HG03442 (cell line): ENCODE data around the gene TNFRSF1A.
"Not testable (repeated sequence)": the region's sequence is repeated elsewhere in the genome, so short reads cannot be mapped to it uniquely, and the experiment has no call there.

Experiments
- ATAC-seq: cut with Tn5 transposase; IDR thresholded peaks from one replicate; pipeline ENCODE4 v1.9.1; 2021; ENCODE audit warnings: mild to moderate bottlenecking, moderate library complexity; ENCODE audit not compliant: unreplicated experiment

The TNFRSF1A gene

GRCh38 chr12:6338536-6338935 lies 3.3 kb downstream of the TNFRSF1A start:
- ATAC-seq, result not testable (repeated sequence)

GRCh38 chr12:6337958-6338433 lies 3.9 kb downstream of the TNFRSF1A start:
- ATAC-seq, result no peak

- no peak for ATAC-seq
Measured at GRCh38 chr12:6336889-6337853, 4.7 kb downstream of the TNFRSF1A start.

GRCh38 chr12:6336079-6336888 lies 5.6 kb downstream of the TNFRSF1A start:
- no peak for ATAC-seq

- no peak for ATAC-seq
Measured at GRCh38 chr12:6335451-6336078, 6.3 kb downstream of the TNFRSF1A start.

GRCh38 chr12:6334940-6335450 lies 6.9 kb downstream of the TNFRSF1A start:
- no peak for ATAC-seq

- no peak for ATAC-seq
Measured at GRCh38 chr12:6334359-6334758, 7.5 kb downstream of the TNFRSF1A start.

- ATAC-seq, result no peak
Measured at GRCh38 chr12:6333566-6333965, 8.3 kb downstream of the TNFRSF1A start.

- ATAC-seq, result no peak
Measured at GRCh38 chr12:6333029-6333428, 8.8 kb downstream of the TNFRSF1A start.

- ATAC-seq, result no peak
Measured at GRCh38 chr12:6332459-6332858, 9.4 kb downstream of the TNFRSF1A start.

GRCh38 chr12:6330999-6331714 lies 10.7 kb downstream of the TNFRSF1A start:
- no peak for ATAC-seq

GRCh38 chr12:6330192-6330591 lies 11.7 kb downstream of the TNFRSF1A start:
- ATAC-seq, result no peak

- no peak for ATAC-seq
Measured at GRCh38 chr12:6329703-6330064, 12.2 kb downstream of the TNFRSF1A start.

GRCh38 chr12:6328945-6329702 lies 12.8 kb downstream of the TNFRSF1A start:
- ATAC-seq, result no peak

GRCh38 chr12:6328045-6328779 lies 13.7 kb downstream of the TNFRSF1A start:
- ATAC-seq, result no peak

- no peak for ATAC-seq
Measured at GRCh38 chr12:6327229-6328041, 14.4 kb downstream of the TNFRSF1A start.

- ATAC-seq, result no peak
Measured at GRCh38 chr12:6326316-6327228, 15.3 kb downstream of the TNFRSF1A start.
